Fibroblast of lung (primary cell): ENCODE results near the gene UCP3.

Source experiments
- EZH2 ChIP-seq: IDR thresholded peaks from 2 replicates; pipeline ENCODE4 v1.5.1; 2012; ENCODE audit warnings: low read length, control low read depth, mild to moderate bottlenecking; ENCODE audit errors: missing control alignments
- TF ChIP-seq, protein P1 (sequence below), 2 donors: IDR thresholded peaks in 1 of 2; conservative IDR thresholded peaks in 1 of 2; 1 replicate in 1 of 2; 2 replicates in 1 of 2; pipeline ENCODE4 v1.5.1; 2011 to 2012; ENCODE audit warnings: low read length in 2 of 2, control low read depth in 1 of 2, inconsistent platforms in 1 of 2, low read depth in 1 of 2, mild to moderate bottlenecking in 1 of 2

DNA sequence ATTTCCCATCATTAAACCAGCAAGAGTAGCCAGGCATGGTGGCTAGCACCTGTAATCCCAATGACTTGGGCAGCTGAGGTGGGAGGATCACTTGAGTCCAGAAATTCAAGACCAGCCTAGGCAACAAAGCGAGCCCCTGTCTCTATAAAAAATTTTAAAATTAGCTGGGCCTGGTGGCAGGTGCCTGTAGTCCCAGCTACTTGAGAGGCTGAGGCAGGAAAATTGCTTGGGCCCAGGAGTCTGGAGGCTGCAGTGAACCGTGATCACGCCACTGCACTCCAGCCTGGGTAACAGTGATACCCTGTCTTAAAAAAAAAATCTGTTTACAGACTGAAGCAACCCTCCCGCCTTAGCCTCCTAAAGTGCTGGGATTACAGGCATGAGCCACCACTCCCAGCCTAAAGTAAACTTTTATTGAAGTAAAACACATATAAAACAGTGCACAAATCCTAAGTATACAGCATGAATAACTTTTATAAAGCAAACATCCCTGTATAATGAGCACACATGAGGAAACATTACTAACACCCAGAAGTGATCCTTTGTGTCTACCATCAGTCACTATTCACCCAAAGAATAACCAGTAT is 12.6 kb downstream of the UCP3 start:
- TF ChIP-seq, protein P1, sequence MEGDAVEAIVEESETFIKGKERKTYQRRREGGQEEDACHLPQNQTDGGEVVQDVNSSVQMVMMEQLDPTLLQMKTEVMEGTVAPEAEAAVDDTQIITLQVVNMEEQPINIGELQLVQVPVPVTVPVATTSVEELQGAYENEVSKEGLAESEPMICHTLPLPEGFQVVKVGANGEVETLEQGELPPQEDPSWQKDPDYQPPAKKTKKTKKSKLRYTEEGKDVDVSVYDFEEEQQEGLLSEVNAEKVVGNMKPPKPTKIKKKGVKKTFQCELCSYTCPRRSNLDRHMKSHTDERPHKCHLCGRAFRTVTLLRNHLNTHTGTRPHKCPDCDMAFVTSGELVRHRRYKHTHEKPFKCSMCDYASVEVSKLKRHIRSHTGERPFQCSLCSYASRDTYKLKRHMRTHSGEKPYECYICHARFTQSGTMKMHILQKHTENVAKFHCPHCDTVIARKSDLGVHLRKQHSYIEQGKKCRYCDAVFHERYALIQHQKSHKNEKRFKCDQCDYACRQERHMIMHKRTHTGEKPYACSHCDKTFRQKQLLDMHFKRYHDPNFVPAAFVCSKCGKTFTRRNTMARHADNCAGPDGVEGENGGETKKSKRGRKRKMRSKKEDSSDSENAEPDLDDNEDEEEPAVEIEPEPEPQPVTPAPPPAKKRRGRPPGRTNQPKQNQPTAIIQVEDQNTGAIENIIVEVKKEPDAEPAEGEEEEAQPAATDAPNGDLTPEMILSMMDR (conservative IDR thresholded peaks at IDR 0.05 in 1 of 2, IDR thresholded peaks at IDR 0.05 in 1 of 2; ENCODE audit: low read depth in 1 of 2, low read length in 2 of 2) = no peak
- TF ChIP-seq EZH2 = no peak
